ENCODE results near the gene STAC. TPM values are rescaled to one million over a fixed set of nuclear protein-coding genes. Genes with fewer than 3 reads are reported as not detected.

The STAC gene
- total and polyA plus RNA-seq, 10 of the 15 experiments (the other 5 are each of a cell fraction or from before 2014, with no cell fraction given): 0.07 TPM; not detected in 9

DNA sequence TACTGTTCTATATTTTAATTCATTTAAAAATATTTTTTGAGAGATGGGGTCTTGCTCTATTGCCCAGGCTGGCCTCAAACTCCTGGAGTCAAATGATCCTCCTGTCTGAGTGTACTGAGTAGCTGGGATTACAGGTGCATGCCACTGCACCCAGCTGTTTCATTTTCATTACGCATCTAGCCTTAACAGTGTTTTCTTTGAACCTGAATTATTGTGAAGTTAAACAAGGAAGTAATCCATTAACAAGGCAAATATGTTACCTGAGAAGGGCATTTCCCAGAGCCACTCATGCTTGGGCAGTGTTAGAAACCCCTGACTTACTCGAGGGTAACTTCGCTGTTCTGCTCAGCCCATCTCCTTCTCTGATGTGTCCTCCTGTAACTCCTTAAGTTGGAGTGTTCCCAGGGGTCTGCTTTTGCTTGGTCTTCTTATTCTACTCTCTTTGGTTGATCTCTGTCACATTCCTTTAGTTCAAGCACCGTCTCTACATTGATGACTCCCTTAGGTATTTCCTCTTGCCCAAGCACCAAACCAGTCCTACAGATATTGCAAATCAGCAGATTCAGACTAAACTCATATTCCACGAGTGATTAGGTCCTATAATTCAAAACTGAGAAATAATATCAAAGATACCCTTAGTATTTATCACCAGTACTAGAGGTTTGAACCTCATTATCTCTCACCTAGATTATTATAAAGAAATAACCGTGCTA is 107.9 kb downstream of the STAC start (continued):
- TF ChIP-seq SMAD5 (IDR thresholded peaks at IDR 0.05; ENCODE audit: low read depth) (no peak), NFXL1 (IDR thresholded peaks at IDR 0.05; ENCODE audit: borderline replicate concordance) (no peak)
- TF ChIP-seq, protein P1, sequence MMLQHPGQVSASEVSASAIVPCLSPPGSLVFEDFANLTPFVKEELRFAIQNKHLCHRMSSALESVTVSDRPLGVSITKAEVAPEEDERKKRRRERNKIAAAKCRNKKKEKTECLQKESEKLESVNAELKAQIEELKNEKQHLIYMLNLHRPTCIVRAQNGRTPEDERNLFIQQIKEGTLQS (IDR thresholded peaks at IDR 0.05; ENCODE audit: borderline replicate concordance, extremely low read depth, low read depth, low read length): no peak

DNA sequence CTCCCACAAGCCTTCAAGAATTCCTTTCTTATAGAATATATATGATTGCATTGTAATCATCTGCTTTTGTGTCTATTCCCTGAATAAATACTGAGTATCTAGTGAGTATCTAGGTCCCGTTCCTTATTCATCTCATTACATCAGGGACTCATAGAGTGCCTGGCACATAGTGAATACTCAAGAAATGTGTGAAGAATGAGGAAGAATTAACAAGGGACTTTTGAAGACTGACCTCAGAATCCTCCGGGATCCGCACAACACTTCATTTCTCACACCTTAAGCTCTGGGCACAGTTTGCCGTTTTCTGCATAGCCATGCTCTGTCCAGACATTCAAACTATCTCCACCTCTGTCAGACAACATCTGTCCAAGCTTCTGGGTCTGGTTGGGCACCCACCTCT is 108.8 kb downstream of the STAC start:
- BruUV-seq (replicated peaks): no TSS peak
- no peak overlapping the region for H3K4me3 ChIP-seq
- H3K4me2 ChIP-seq (ENCODE audit: control insufficient read depth, insufficient read depth): no peak overlapping the region
- no peaks in the 10 kb centered on the region for H3K36me3 ChIP-seq (ENCODE audit: control insufficient read depth in 2 of 2, insufficient read depth in 2 of 2, low read length in 1 of 2)
- no peaks in the 10 kb centered on the region for H3K27me3 ChIP-seq (replicated peaks in 1 of 2; ENCODE audit: control insufficient read depth in 2 of 2, insufficient read depth in 2 of 2, low read length in 1 of 2)
- FAIRE-seq (no peak), ATAC-seq (no peak), DNase-seq (ENCODE audit: low read depth, low spot score) (no peak)
- WGBS (ENCODE audit: insufficient coverage, insufficient replicate concordance, low lambda C conversion rate, missing lambda C conversion rate): 56% methylated on average over 4 of the region's 4 CpGs
- H3K4me1 ChIP-seq (ENCODE audit: control insufficient read depth, insufficient read depth, low read length): no peaks in the 10 kb centered on the region
- intact Hi-C loops (cut with micrococcal nuclease; ENCODE audit: unreplicated experiment): no loop called here
- no peak overlapping the region for H3K9ac ChIP-seq (ENCODE audit: control insufficient read depth, insufficient read depth, low read length)
- in situ Hi-C loops (cut with MboI): no loop called here
- H3K27ac ChIP-seq (ENCODE audit: control insufficient read depth, insufficient read depth): no peak overlapping the region
- ChIA-PET SMC1A (ENCODE audit: uncharacterized antibody, unreplicated experiment) (no interaction called here), POLR2A (no interaction called here), RAD21 (ENCODE audit: unreplicated experiment) (no interaction called here), CTCF (no interaction called here)
- no peaks in the 10 kb centered on the region for H3K79me2 ChIP-seq (ENCODE audit: control insufficient read depth, insufficient read depth, low read length)
- no peaks in the 10 kb centered on the region for H3K9me3 ChIP-seq (replicated peaks; ENCODE audit: control insufficient read depth, insufficient read depth, low read length)
- no peaks in the 10 kb centered on the region for H4K20me1 ChIP-seq (ENCODE audit: control insufficient read depth, insufficient read depth)
- no peak overlapping the region for H2AFZ ChIP-seq (ENCODE audit: control insufficient read depth, low read depth, low read length)
- TF ChIP-seq STAT1 (conservative IDR thresholded peaks at IDR 0.05) (no peak), PAX8 (IDR thresholded peaks at IDR 0.05) (no peak), YY1 (IDR thresholded peaks at IDR 0.05; ENCODE audit: low read depth, low read length) (no peak), SUPT20H (IDR thresholded peaks at IDR 0.05; ENCODE audit: borderline replicate concordance, control insufficient read depth, low read depth, low read length) (no peak), POLR2AphosphoS2 (IDR thresholded peaks at IDR 0.05; ENCODE audit: low read depth, low read length) (no peak), RB1 (IDR thresholded peaks at IDR 0.05; ENCODE audit: borderline replicate concordance) (no peak), SIX5 (IDR thresholded peaks at IDR 0.05; ENCODE audit: low read depth, low read length, severe bottlenecking) (no peak), SP1 (IDR thresholded peaks at IDR 0.05; ENCODE audit: low read depth, low read length) (no peak), BACH1 (IDR thresholded peaks at IDR 0.05; ENCODE audit: borderline replicate concordance) (no peak), CBFB (IDR thresholded peaks at IDR 0.05; ENCODE audit: low read depth) (no peak), ESRRA (IDR thresholded peaks at IDR 0.05; ENCODE audit: low read length) (no peak), ZBED1 (IDR thresholded peaks at IDR 0.05; ENCODE audit: borderline replicate concordance) (no peak), CUX1 (IDR thresholded peaks at IDR 0.05; ENCODE audit: insufficient replicate concordance, low read depth, low read length) (no peak)
